Upper lobe of left lung (tissue), 4 donors: ENCODE results near the gene ONECUT1.

ENCODE experiments used
- CTCF ChIP-seq, 6 experiments: fragments of 450-650 bp in 4 of 6; fragments of 200-600 bp in 2 of 6; sonication (generic) in 2 of 6; IDR thresholded peaks; one replicate each; pipeline ENCODE4 v1.5.1; 2016 to 2019; ENCODE audit warnings: antibody characterized with exemption in 6 of 6
- EP300 ChIP-seq, 4 donors: sonication (generic); formaldehyde crosslinking; IDR thresholded peaks; one replicate each; pipeline ENCODE4 v1.5.1; 2017; ENCODE audit warnings: antibody characterized with exemption in 4 of 4, control low read depth in 2 of 4
- POLR2A ChIP-seq, 4 donors: fragments of 450-650 bp; IDR thresholded peaks; one replicate each; pipeline ENCODE4 v1.5.1; 2016 to 2017; ENCODE audit warnings: antibody characterized with exemption in 4 of 4, mild to moderate bottlenecking in 2 of 4
- POLR2AphosphoS5 ChIP-seq, 2 donors: sonication (generic); formaldehyde crosslinking; IDR thresholded peaks; one replicate each; pipeline ENCODE4 v1.5.1; 2017; ENCODE audit warnings: antibody characterized with exemption in 2 of 2

GRCh38 chr15:52710708-52711389 is 79.3 kb downstream of the ONECUT1 start:
- TF ChIP-seq POLR2AphosphoS5 (IDR thresholded peaks at IDR 0.05), result no peak
- TF ChIP-seq CTCF (IDR thresholded peaks at IDR 0.05), result no peak
- TF ChIP-seq POLR2A (IDR thresholded peaks at IDR 0.05), result no peak
- no peak for TF ChIP-seq EP300 (IDR thresholded peaks at IDR 0.05)
